Measurements from ENCODE around the gene CTNNA1.
"Not testable (repeated sequence)": the region's sequence is repeated elsewhere in the genome, so short reads cannot be mapped to it uniquely, and the experiment has no call there.

The CTNNA1 gene

DNA sequence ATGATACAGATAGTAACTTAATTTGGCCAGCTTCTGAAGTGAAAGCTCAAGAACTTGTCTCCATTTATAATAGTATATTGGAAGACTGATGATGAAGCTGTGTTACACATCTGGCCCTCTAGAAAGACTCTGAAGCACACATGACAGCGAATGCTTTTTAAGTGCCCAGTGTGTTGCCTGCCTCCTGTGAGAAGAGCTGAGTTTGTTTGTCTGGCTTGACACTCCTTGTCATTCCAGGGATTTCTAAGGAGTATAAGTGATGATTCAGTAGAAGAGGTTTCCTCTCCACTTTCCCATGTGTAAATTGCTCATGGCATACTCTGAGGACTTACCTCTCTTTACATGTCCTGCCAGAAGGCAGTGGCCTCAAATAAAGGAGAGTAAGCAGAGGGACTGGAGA lies 152.3 kb downstream of the CTNNA1 start:
- DNase-seq, result no peak

DNA sequence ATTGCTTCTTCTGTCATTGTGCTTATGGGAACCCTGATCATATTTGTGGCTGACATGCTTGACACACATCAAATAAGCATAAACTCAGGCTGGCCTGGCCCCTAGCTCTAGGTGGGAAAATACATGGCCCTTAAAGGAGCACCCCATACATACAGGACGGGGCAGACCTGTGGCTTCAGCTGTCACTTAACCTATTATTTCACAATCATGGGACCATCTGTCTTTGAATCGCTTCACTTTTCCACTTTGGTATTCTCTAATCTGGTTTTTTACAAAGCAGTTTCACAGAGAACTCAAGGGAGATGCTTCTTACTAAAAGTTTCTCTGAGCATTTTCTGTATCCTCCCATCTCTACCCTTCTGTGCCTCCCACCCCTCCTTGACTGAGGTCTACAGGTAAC lies 156.5 kb downstream of the CTNNA1 start:
- no peak for DNase-seq

DNA sequence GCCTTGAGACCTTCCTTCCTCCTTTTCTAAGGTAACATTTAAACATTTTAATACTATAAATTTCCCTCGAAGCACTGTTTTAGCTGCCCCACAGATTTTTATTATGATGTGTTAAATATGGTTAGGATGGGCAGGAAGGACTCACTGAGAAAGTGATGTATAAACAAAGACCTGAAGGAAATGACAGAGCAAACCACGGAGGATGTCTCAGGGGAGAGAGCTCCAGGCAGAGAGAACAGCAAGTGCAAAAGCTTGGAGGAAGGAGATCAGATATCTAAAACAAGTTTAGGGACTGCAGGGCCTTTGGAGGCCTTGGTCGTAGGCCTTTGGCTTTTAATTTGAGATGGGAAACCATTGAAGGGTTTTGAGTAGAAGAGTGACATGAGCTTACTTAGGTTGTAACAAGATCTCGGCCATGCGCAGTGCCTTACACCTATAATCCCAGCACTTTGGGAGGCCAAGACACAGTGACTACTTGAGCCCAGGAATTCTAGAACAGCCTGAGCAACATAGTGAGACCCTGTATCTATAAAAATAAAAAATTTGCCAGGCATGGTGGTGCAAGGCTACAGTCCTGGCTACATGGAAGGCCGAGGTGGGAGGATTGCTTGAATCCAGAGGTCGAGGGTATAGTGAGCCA lies 157.4 kb downstream of the CTNNA1 start:
- no peak for DNase-seq

DNA sequence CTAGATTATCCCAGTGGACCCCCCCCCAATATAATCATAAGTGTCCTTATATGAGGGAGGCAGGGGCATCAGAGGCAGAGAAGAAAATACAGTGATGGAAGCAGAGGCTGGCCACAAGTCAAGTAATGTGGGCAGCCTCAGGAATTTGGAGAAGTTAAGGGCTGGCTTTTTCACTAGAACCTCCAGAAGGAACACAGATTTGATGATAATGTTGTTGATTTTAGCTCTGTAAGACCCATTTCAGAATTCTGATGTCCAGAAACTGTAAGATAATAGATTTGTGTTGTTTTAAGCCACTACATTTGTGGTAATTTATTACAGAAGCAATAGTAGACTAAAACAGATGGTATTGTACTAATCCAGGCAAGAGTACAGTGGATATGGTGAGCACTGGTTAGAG lies 158.2 kb downstream of the CTNNA1 start:
- DNase-seq, result no peak

DNA sequence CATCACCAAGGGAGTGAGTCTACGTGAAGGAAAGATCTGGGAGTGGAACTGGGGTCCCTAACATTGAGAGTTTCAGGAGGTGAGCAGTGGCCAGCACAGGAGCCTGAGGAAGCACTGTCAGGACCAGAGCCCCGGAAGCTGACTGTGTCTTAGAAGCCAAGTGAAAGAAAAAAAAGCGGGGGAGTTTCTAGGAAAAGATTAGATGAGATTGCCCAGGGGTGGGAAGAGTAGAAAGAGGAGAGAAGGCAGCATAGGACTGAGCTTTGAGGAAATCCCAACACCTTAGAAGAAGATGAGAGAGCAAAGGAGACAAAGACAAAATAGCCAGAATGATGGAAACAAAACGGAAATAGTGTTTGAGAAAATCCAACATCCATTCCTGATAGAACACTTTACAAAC lies 158.9 kb downstream of the CTNNA1 start:
- no peak for DNase-seq

DNA sequence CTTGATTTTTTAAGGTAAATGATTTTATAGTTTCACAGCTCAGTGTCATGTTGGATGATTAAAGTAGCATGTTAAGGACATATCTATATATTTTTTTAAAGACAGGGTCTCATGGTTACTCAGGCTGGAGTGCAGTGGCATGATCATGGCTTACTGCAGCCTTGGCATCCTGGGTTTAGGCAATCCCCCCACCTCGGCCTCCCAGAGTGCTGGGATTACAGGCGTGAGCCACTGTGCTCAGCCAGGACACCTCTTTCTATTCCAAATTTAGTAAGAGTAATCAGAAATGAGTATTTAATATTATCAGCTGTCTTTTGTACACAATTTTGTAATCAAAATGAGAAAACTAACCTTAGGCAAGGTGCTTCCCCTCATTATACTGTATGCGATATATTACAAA lies 160.5 kb downstream of the CTNNA1 start:
- no peak for DNase-seq

DNA sequence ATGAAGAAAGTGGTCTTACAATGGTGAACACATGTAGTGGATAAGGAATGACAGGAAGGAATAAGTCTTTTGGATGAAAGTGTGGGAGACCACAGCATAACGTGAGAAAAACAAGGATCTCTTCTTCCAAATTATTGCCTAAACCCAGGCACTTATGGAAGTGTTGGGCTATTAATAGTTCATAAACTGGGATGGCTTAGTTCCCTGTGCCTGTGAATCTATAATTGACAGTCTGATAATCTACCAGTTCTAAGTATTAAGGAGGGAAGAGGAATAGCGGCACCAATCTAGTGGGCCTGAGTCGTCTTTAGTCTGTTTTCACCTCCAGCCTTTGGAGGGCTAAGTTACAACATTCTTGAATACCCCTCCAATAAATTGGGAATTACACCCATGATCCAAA lies 161.1 kb downstream of the CTNNA1 start:
- no peak for DNase-seq

DNA sequence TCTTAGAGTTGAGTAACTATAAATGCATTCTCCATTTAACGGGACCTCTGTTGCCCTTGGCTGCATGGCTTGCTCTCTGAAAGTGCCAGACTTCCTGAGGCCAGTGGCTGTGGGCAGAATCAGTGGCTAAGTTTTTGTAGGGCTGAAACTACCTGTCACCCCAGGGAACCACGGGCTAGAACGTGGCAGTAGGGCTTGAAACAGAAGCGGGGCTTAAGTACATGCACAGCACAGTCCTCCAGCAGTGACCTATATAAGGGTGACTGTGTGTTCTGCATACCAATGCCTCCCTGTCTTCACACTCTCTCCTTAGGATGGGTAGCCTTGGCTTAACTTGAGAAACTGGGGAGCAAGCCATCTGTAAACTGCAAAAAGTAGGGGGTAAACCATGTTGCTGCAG lies 165.5 kb downstream of the CTNNA1 start:
- DNase-seq, result no peak

DNA sequence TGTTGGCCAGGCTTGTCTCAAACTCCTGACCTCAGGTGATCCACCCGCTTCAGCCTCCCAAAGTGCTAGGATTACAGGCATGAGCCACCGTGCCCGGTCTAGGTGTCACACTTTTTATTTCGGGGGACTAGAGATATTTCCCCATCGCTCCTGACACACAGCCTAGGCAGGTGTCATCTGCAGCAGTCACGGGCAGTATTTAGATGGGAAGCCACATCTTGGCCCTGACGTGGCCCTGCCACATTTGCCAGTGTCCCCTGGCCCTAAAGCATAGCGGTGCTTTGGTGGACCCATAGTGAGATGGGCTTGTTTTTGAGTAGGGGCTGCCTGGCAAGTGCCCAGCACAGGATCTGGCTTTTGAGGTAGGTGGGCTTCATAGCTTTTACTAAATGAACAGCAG lies 167.0 kb downstream of the CTNNA1 start:
- no peak for DNase-seq

DNA sequence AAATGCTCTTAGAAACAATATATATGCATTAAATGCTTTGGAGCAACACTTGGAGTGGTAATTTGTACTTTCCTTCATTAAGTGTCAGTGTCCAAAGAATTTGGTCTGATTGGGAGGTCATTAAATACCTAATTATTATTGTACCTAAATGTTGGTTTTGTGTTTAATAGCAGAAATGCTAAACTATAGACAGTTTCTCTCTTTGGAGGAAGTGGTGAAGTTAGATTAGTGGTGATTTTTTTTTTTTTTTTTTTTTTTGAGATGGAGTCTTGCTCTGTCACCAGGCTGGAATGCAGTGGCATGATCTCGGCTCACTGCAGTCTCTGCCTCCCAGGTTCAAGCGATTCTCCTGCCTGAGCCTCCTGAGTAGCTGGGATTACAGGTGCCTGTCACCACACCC lies 168.1 kb downstream of the CTNNA1 start:
- DNase-seq, result not testable (repeated sequence)

DNA sequence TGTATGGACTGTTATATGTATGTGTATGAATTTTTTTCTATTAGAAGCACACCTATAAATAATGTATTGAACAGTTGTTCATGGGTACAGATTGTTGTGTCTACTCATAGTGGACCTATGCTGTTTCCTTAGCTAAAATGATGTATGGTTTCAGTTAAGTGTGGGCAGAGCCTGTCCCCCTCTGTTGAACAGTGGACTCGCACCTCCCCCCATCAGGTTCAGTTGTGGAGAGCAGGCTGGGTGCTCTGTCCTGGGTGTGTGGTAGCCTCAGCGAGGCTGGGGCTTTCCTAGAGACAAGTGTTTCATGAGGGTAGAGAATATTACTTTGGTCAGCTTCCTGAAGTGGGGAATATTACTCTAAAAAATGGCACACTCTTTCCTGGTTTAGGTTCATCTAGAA lies 169.3 kb downstream of the CTNNA1 start:
- DNase-seq, result no peak

DNA sequence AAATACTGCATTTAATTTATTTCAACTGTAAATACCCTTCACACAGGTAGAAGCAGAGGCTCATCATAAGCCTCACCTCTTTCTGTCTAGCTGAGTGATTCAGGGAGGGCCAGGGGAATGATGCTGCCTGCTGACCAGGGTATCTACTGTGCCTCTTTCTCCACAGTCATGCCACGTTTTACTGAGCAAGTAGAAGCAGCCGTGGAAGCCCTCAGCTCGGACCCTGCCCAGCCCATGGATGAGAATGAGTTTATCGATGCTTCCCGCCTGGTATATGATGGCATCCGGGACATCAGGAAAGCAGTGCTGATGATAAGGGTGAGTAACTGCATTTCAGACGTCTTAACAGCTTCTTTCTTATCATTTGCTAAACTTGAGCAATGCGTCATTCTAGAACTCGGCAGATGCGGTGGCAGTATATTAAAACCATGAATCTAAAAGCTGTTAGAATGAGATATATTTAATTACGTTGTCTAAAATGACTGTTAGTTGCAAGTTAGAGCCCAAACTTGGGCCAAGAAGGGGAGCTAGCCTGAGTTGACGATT lies 171.9 kb downstream of the CTNNA1 start:
- no peak for DNase-seq

DNA sequence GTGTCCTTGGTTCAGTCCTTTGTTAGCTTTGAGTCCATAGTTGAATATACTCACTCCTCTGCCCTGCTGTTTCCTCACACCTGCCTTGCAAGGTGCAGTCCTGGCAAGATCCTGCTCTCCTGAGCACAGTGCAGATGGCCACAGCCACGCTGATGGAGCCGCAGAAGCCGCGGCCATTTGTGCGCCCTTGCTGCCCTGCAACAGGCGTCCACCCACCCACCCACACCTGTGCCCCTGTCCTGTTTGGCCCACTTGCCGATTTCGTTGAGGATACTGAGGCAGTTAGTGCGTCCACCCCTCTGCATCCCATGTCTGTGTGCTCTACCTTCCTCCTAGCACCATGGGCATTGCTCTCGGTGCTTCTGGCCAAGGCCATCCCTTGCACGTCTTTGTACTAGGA lies 173.0 kb downstream of the CTNNA1 start:
- no peak for DNase-seq

DNA sequence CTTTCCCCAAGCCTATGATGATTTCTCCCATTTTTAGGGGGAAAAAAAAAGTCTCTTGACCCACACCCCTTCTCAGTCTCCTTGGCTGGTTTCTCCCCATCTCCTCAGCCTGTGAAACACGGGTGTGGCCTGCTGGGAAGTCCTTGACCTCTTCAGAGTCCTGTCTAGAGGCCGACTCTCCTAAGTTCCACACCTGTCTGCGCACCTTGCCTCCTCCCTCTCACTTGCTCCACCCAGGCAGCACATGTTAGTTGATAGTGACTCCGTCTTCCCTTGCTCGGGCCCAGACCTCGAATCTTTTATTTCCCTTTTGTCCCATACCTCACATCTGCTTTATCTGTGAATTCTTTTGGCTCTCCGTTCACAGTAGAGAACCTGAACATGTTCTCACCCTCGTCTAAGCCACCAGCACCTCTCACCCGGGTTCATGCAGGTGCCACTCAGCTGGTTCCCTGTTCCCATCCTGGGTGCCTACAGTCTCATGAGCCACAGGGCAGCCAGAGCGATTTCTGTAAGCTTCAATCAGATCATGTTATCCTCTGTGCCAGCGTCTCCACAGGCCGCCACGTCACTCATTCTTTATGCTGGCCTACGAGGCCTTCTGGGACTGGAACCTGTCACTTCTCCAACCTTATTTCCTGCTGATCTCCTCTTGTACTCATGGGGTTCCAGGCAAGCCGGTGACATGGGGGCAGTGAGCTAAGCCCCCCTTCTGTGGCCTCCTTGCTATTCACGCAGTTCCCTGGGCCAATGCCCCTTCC lies 173.6 kb downstream of the CTNNA1 start:
- DNase-seq, result no peak

DNA sequence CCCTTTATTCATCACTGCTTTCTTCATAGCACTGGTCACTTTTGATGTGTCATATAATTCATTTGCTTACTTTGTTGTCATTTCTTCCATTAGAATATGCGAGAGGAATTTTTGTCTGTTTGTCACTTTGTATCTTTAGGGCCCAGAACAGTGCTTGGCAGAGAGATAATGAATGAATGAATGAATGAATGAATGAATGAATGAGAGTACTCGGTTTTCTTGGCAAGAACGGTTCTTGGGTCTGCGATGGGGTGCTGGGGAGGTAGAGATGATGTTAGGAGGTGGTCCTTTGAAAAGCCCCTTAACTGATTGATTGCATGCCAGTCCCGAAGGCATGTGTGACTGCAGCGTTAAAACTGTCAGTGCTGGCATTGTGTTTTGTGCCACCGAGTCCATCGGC lies 174.3 kb downstream of the CTNNA1 start:
- no peak for DNase-seq

DNA sequence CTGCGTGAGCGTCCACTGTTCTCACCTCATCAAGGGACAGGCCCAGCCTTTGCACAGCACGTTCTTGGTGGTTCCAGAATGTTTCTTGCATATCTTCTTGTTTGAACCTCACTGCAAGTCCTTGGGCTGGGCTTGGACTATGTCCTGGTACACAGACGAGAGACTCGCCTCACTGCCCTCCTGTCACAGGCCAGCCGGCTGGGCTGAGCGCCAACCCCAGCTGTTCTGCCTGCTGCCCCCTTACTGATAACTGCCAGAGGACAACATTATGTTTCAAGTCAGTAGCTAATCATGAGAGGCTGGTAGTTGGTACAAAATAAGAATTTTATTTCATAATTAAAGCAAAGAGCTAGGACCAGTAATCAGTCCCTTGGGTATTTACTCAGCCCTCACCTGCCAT lies 174.8 kb downstream of the CTNNA1 start:
- no peak for DNase-seq

DNA sequence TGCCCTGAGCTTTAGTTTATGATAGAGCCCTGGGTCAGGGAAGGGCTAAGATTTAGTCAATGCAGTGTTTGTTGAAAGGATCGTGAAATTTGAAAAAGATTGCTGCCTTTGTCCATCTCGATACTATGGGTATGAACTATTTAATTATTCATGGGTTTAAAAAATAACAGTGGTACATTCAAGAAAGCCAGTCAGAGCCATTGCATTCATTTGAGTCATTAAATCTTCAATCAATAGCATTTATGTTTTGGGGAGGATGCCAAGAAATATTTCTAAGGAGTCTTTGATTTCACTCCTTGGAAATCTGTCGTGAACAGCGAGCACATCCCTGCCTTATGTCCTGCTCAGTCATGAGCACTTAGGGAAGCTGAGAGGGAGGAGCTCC lies 176.3 kb downstream of the CTNNA1 start:
- no peak for DNase-seq

DNA sequence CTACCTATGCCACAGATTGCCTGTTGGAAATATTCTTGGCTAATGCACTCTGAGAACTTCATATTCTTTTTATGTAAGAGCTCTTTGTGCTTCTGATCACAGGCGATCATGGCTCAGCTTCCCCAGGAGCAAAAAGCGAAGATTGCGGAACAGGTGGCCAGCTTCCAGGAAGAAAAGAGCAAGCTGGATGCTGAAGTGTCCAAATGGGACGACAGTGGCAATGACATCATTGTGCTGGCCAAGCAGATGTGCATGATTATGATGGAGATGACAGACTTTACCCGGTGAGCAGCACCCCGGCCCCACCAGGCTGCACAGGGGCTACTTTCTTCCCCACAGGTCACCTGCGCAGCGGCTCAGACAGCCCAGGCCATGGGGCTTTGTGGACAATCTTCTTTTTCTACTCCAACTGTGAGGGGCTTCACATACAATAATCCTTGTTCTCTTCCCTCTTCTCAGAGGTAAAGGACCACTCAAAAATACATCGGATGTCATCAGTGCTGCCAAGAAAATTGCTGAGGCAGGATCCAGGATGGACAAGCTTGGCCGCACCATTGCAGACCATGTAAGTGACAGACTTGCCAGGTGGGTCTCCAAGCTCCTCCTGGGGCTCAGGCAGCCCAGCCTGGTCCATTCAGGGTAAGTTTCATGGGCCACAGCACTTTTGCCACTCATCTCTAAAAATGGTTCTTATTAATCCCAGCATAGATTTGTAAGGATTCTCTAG lies 177.3 kb downstream of the CTNNA1 start:
- no peak for DNase-seq

DNA sequence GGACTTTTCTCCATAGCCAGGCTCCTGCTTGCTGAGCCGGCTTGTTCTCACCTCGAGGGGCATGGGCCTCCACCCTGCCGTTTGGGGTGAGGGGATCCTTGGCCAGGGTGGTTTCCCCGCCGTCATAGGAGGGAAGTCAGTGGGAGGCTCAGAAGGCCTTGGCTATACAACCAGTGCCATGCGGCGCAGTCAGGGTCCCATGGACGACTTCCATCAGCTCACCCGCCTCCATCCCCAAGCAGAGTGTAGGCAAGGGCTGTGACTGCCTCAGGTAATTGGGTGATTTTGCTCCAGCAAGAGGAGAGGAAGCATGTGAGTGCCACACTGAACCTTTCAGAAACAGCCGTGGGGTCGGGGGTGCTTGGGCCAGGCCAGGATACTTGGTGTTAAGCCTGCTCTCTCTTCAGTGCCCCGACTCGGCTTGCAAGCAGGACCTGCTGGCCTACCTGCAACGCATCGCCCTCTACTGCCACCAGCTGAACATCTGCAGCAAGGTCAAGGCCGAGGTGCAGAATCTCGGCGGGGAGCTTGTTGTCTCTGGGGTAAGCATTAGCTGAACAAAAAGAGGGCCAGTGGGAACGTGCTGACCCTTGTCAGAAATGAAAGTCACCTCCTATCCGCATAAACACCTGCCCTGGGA lies 179.1 kb downstream of the CTNNA1 start:
- no peak for DNase-seq

DNA sequence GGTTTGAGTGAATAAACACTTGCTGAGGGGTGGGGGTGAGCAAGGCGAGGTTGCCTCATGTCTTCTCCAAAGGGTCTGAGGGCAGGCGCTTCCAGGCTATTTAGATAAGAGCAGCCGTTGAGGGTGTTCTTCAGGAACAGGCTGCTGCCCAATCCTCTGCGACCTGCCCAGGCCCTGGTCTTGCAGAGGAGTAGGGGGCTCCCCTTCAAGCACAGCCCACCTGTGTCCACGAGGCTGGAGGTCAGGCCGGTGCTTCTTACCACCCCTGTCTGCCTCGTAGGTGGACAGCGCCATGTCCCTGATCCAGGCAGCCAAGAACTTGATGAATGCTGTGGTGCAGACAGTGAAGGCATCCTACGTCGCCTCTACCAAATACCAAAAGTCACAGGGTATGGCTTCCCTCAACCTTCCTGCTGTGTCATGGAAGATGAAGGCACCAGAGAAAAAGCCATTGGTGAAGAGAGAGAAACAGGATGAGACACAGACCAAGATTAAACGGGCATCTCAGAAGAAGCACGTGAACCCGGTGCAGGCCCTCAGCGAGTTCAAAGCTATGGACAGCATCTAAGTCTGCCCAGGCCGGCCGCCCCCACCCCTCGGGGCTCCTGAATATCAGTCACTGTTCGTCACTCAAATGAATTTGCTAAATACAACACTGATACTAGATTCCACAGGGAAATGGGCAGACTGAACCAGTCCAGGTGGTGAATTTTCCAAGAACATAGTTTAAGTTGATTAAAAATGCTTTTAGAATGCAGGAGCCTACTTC lies 180.5 kb downstream of the CTNNA1 start:
- DNase-seq, result no peak

DNA sequence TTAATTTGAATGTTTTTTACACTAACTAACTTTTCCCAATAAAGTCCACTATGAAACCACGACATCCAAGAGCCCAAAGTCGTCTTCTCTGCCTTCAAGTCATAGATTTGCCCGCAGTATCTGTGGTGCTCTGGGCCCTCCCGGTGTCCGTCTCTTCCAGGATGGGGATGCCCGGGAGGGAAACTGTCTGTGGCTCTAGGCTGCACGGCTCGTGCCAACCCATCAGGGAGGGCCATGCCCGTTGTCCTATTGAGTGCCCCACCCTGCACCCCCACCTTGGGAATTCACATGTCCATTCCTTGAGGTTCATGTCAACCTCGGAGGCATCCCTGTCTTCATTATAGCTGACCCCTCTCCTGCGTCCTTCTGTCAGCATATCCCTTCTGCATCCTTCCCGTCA lies 181.7 kb downstream of the CTNNA1 start:
- DNase-seq, result no peak

DNA sequence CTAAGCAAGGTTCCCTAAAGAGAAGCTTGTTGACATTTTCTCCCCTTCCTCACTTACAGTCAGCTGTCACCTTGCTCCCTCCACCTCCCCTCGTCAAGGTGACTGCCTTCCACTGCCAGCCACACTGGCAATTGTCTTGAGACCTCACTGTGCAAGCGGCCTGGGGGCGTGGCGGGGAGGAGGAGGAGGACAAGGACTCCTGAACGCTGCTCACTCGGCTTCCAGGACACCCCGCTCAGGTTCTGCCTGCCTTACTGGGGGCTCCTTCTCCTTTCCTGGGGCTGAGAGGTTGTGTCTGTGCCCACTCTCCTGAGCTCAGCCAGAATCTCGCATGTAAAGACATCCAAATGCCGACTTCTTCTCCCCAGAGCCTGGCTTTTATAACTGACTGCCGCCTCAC lies 182.2 kb downstream of the CTNNA1 start:
- no peak for DNase-seq
